Adrenal gland (tissue), 5 donors: ENCODE results near the gene HYOU1.

Experiments
- CTCF ChIP-seq, 6 experiments: fragments of 450-650 bp in 4 of 6; fragments of 200-600 bp in 2 of 6; sonication (generic) in 1 of 6; IDR thresholded peaks; 1 replicate in 5 of 6; 2 replicates in 1 of 6; pipeline versions ENCODE4 v1.5.1 to v1.8.0; 2016 to 2021; ENCODE audit warnings: antibody characterized with exemption in 6 of 6, mild to moderate bottlenecking in 2 of 6, moderate library complexity in 1 of 6
- POLR2A ChIP-seq, 2 donors: fragments of 450-650 bp; IDR thresholded peaks; one replicate each; pipeline ENCODE4 v1.6.1; 2017; ENCODE audit warnings: antibody characterized with exemption in 2 of 2, mild to moderate bottlenecking in 2 of 2, moderate library complexity in 1 of 2
- donor health status: DM: no; HTN: no; CAD: no.

- no peak for TF ChIP-seq CTCF (IDR thresholded peaks at IDR 0.05)
- TF ChIP-seq POLR2A (IDR thresholded peaks at IDR 0.05), result no peak
Measured at GRCh38 chr11:119019996-119020395, 37.0 kb downstream of the HYOU1 start.
